ENCODE measurements around the gene HPSE2.

GRCh38 chr10:99080275-99080945 lies 155.2 kb downstream of the HPSE2 start:
- no peak for TF ChIP-seq EZH2 (IDR thresholded peaks at IDR 0.05; ENCODE audit: insufficient read depth, poor library complexity, severe bottlenecking)
- TF ChIP-seq EZH2phosphoT487 (IDR thresholded peaks at IDR 0.05; ENCODE audit: insufficient read depth, low read depth) = no peak

All from GM23248 (cell line).